DOHH2 (cell line): ENCODE results near the gene IQSEC3.
"Not testable (repeated sequence)": the region's sequence is repeated elsewhere in the genome, so short reads cannot be mapped to it uniquely, and the experiment has no call there.

ENCODE experiments used
- CTCF ChIP-seq: fragments of 200-600 bp; sonication (generic); IDR thresholded peaks from one replicate; pipeline ENCODE4 v1.5.1; 2014; ENCODE audit warnings: antibody characterized with exemption, mild to moderate bottlenecking, low read depth, low read length; ENCODE audit not compliant: poor library complexity, severe bottlenecking
- EZH2phosphoT487 ChIP-seq: fragments of 200-600 bp; sonication (generic); IDR thresholded peaks from 2 replicates; pipeline ENCODE4 v1.6.1; 2017; ENCODE audit warnings: borderline replicate concordance, mild to moderate bottlenecking, antibody characterized with exemption, low read length, moderate library complexity, mixed read lengths

GRCh38 chr12:187986-188909 is 121.7 kb downstream of the IQSEC3 start:
- TF ChIP-seq CTCF, EZH2phosphoT487: not testable (repeated sequence)
